GM21360 (cell line): ENCODE data around the gene CCDC157.

ENCODE experiments used
- ATAC-seq: cut with Tn5 transposase; IDR thresholded peaks from one replicate; pipeline ENCODE4 v1.9.1; 2021; ENCODE audit warnings: mild to moderate bottlenecking, moderate library complexity; ENCODE audit not compliant: unreplicated experiment

The CCDC157 gene

GRCh38 chr22:30356449-30357235, at the start of gene CCDC157, which contains the start of gene SF3A1:
CCDC157 (plus strand) TSS chr22:30357007; CDS start chr22:30366001, 8,994 bp downstream.
SF3A1 (minus strand) TSS chr22:30356894; CDS start chr22:30356792, 102 bp downstream.
- peak; percentile 90 for ATAC-seq

GRCh38 chr22:30307041-30307574, 49.7 kb upstream of the CCDC157 start:
- ATAC-seq: no peak

- no peak for ATAC-seq
Measured at GRCh38 chr22:30308093-30308492, 48.7 kb upstream of the CCDC157 start.

GRCh38 chr22:30308518-30309230, 48.1 kb upstream of the CCDC157 start:
- no peak for ATAC-seq

GRCh38 chr22:30309951-30310741, 46.7 kb upstream of the CCDC157 start:
- no peak for ATAC-seq

- ATAC-seq: no peak
Measured at GRCh38 chr22:30310881-30311771, 45.7 kb upstream of the CCDC157 start.

- ATAC-seq: no peak
Measured at GRCh38 chr22:30312053-30312452, 44.8 kb upstream of the CCDC157 start.

GRCh38 chr22:30313527-30314363, 43.1 kb upstream of the CCDC157 start:
- no peak for ATAC-seq

- ATAC-seq: peak; percentile 42
Measured at GRCh38 chr22:30314915-30315314, 41.9 kb upstream of the CCDC157 start.

- ATAC-seq: no peak
Measured at GRCh38 chr22:30315962-30316576, 40.7 kb upstream of the CCDC157 start.

GRCh38 chr22:30317778-30318177, 39.0 kb upstream of the CCDC157 start:
- ATAC-seq: no peak

- no peak for ATAC-seq
Measured at GRCh38 chr22:30318799-30319419, 37.9 kb upstream of the CCDC157 start.

GRCh38 chr22:30320021-30320556, 36.7 kb upstream of the CCDC157 start:
- ATAC-seq: no peak

- ATAC-seq: no peak
Measured at GRCh38 chr22:30321461-30321860, 35.3 kb upstream of the CCDC157 start.

GRCh38 chr22:30323246-30323645, 33.6 kb upstream of the CCDC157 start:
- no peak for ATAC-seq

GRCh38 chr22:30324014-30324730, 32.6 kb upstream of the CCDC157 start:
- ATAC-seq: no peak

- ATAC-seq: no peak
Measured at GRCh38 chr22:30325065-30325720, 31.6 kb upstream of the CCDC157 start.
